Mesendoderm (in vitro differentiated cells): Measurements from ENCODE around the gene NR2E1.

Source experiments
- DNase-seq: peaks from one replicate; pipeline ENCODE4 v3.0.0; 2013
- H2AK5ac ChIP-seq: 2 replicates; pipeline ENCODE4 v1.6.1; 2013; ENCODE audit warnings: low read length, inconsistent platforms
- H2BK120ac ChIP-seq: 2 replicates; pipeline ENCODE4 v1.6.1; 2013; ENCODE audit warnings: low read depth, mild to moderate bottlenecking, low read length, moderate library complexity, mixed read lengths
- H2BK15ac ChIP-seq: replicated peaks from 2 replicates; pipeline ENCODE4 v1.6.1; 2013; ENCODE audit warnings: low read depth, mild to moderate bottlenecking, moderate library complexity
- H2BK5ac ChIP-seq: 2 replicates; pipeline ENCODE4 v1.6.1; 2013; ENCODE audit warnings: low read length, inconsistent platforms
- H3K18ac ChIP-seq: 2 replicates; pipeline ENCODE4 v1.6.1; 2013; ENCODE audit warnings: mild to moderate bottlenecking, low read length, mixed read lengths
- H3K23ac ChIP-seq: one replicate; pipeline ENCODE4 v1.6.1; 2013; ENCODE audit warnings: low read length
- H3K27ac ChIP-seq: 2 replicates; pipeline ENCODE4 v1.5.1; 2013; ENCODE audit warnings: low read depth, mild to moderate bottlenecking, inconsistent platforms, low read length, moderate library complexity
- H3K27me3 ChIP-seq: 2 replicates; pipeline ENCODE4 v1.6.1; 2013; ENCODE audit warnings: low read length, control low read depth, mild to moderate bottlenecking, inconsistent platforms; ENCODE audit not compliant: insufficient read depth, poor library complexity
- H3K36me3 ChIP-seq: 2 replicates; pipeline ENCODE4 v1.6.1; 2013; ENCODE audit warnings: low read length, inconsistent platforms; ENCODE audit not compliant: control insufficient read depth, insufficient read depth
- H3K4ac ChIP-seq: one replicate; pipeline ENCODE4 v1.6.1; 2013; ENCODE audit warnings: low read depth, mild to moderate bottlenecking, low read length, moderate library complexity
- H3K4me1 ChIP-seq: 2 replicates; pipeline ENCODE4 v1.6.1; 2013; ENCODE audit warnings: low read depth, low read length, inconsistent platforms; ENCODE audit not compliant: control insufficient read depth
- H3K4me2 ChIP-seq: 2 replicates; pipeline ENCODE4 v1.6.1; 2013; ENCODE audit warnings: low read length
- H3K4me3 ChIP-seq: 2 replicates; pipeline ENCODE4 v1.5.1; 2013; ENCODE audit warnings: mild to moderate bottlenecking, low read length
- H3K56ac ChIP-seq: one replicate; pipeline ENCODE4 v1.6.1; 2013; ENCODE audit warnings: low read length
- H3K79me1 ChIP-seq: 2 replicates; pipeline ENCODE4 v1.6.1; 2013; ENCODE audit warnings: low read length, inconsistent platforms
- H3K79me2 ChIP-seq: 2 replicates; pipeline ENCODE4 v1.6.1; 2013; ENCODE audit warnings: mild to moderate bottlenecking, low read length; ENCODE audit not compliant: control insufficient read depth, insufficient read depth
- H3K9ac ChIP-seq: 2 replicates; pipeline ENCODE4 v1.6.1; 2013; ENCODE audit warnings: low read length, inconsistent platforms
- H4K5ac ChIP-seq: one replicate; pipeline ENCODE4 v1.6.1; 2013; ENCODE audit warnings: low read length
- H4K8ac ChIP-seq: one replicate; pipeline ENCODE4 v1.6.1; 2013; ENCODE audit warnings: low read depth, mild to moderate bottlenecking, control low read depth, low read length, moderate library complexity
- WGBS: extraction: QIAGEN DNeasy Blood & Tissue Kit; methylation state at CpG from one replicate; pipeline ENCODE4 v1.1.7; 2013; ENCODE audit warnings: low lambda C conversion rate, missing lambda C conversion rate; ENCODE audit not compliant: insufficient coverage; ENCODE audit errors: extremely low coverage; 5-methylcytosine and 5-hydroxymethylcytosine counted together

The NR2E1 gene

DNA sequence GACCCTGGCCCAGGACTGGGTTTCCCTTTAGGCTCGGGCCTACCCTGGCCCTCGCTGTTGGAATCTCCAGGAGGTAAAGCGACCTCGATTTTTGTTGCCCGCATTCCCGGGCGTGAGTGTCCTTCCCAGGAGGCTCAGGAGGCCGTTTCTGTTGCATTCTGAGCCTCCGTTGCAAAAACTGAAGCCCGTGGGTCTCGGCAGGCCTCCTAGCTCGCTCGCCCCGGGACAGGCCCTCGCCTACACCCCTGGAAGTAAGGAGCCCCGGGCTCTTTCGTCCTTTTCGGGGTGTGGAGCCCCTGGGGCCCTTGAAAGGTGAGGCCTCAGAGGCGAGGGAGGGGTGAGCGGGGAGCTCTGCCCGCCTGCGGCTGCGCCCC is 2.3 kb downstream of the NR2E1 start:
- Histone ChIP-seq H4K8ac (no peak overlapping the region), H2BK15ac (no peak overlapping the region), H3K27ac (no peak overlapping the region), H3K23ac (peak overlapping the region; percentile 15), H3K27me3 (peaks cover 91% of the 10 kb centered on the region), H3K4me3 (no peak overlapping the region), H4K5ac (no peak overlapping the region), H3K36me3 (no peaks in the 10 kb centered on the region), H3K56ac (peak overlapping the region; percentile 10), H3K79me1 (no peaks in the 10 kb centered on the region), H3K4me2 (peak overlapping the region; percentile 84), H2BK5ac (no peak overlapping the region), H3K18ac (peak overlapping the region; percentile 72), H3K4me1 (peaks cover 2% of the 10 kb centered on the region), H3K9ac (peak overlapping the region; percentile 35), H2AK5ac (no peak overlapping the region), H3K4ac (no peak overlapping the region), H3K79me2 (no peaks in the 10 kb centered on the region), H2BK120ac (no peak overlapping the region)
- DNase-seq = no peak
- WGBS = no CpG with 5 or more reads among the region's 23 CpGs

DNA sequence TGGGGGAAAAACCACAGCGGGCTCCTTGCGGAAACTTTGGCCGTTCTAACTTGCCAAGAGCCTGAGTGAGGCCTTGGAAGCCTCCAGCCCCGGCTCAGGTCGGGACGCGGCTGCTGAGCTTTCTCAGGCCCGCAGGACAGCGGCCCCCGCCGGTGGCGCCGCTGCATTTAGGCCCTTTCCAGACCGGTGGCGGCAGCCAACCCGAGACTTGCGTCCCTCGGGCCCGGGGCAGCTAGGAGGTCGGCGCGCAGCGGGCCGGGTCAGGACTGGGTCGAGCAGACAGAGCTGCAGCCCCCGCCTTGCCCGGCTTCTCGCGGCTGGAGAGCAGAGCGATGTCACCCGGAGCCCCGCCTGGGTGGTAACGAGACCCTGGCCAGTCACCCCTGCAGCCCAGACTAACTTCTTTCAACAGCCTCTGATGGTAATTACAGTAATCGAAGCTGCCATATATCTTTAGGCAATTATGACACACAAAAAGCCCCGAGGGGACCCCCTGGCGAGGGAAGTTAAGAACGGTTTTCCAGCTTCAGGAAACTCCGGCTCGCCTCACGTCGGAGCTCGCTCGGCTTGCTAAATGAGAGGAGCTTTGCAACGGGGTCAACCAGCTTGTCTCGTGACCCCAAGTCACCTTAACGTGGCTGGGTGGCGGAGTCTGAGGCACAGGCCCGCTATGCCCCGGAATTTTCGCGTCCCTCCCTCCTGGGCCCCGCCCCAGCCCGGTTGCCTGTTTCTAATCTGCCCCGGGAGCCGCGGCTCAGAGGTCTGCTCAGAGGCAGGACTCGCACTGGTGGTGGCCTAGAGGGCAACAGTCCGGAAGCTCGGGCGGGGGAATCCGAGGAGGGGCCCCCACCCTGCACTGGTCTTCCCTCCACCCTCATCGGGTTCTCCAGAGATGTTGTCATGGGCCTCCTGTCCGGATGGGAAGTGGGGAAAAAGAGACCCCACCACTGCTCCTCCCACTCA is 3.0 kb downstream of the NR2E1 start:
- Histone ChIP-seq H4K8ac (no peak overlapping the region), H3K4me2 (peak overlapping the region; percentile 84), H3K4me3 (no peak overlapping the region), H3K23ac (no peak overlapping the region), H3K4me1 (peaks cover 2% of the 10 kb centered on the region), H3K36me3 (no peaks in the 10 kb centered on the region), H2BK15ac (no peak overlapping the region), H3K18ac (peak overlapping the region; percentile 72), H3K27ac (no peak overlapping the region), H3K4ac (no peak overlapping the region), H2AK5ac (no peak overlapping the region), H4K5ac (no peak overlapping the region), H3K9ac (peak overlapping the region; percentile 35), H2BK120ac (no peak overlapping the region), H2BK5ac (no peak overlapping the region), H3K27me3 (peaks cover 84% of the 10 kb centered on the region), H3K56ac (peak overlapping the region; percentile 10), H3K79me1 (no peaks in the 10 kb centered on the region), H3K79me2 (no peaks in the 10 kb centered on the region)
- peak; percentile 86 for DNase-seq
- WGBS = no CpG with 5 or more reads among the region's 63 CpGs

GRCh38 chr6:108169464-108170331 is 3.9 kb downstream of the NR2E1 start:
- Histone ChIP-seq H3K18ac (no peak overlapping the region), H4K5ac (no peak overlapping the region), H3K27me3 (peaks cover 82% of the 10 kb centered on the region), H3K4me2 (peak overlapping the region; percentile 8), H3K4me1 (peaks cover 2% of the 10 kb centered on the region), H4K8ac (no peak overlapping the region), H3K27ac (no peak overlapping the region), H3K4ac (no peak overlapping the region), H3K4me3 (no peak overlapping the region), H3K36me3 (no peaks in the 10 kb centered on the region), H2BK120ac (no peak overlapping the region), H2BK15ac (no peak overlapping the region), H2BK5ac (no peak overlapping the region), H3K23ac (no peak overlapping the region), H2AK5ac (no peak overlapping the region), H3K79me1 (no peaks in the 10 kb centered on the region), H3K9ac (no peak overlapping the region), H3K79me2 (no peaks in the 10 kb centered on the region), H3K56ac (no peak overlapping the region)
- no CpG with 5 or more reads among the region's 55 CpGs for WGBS
- no peak for DNase-seq

DNA sequence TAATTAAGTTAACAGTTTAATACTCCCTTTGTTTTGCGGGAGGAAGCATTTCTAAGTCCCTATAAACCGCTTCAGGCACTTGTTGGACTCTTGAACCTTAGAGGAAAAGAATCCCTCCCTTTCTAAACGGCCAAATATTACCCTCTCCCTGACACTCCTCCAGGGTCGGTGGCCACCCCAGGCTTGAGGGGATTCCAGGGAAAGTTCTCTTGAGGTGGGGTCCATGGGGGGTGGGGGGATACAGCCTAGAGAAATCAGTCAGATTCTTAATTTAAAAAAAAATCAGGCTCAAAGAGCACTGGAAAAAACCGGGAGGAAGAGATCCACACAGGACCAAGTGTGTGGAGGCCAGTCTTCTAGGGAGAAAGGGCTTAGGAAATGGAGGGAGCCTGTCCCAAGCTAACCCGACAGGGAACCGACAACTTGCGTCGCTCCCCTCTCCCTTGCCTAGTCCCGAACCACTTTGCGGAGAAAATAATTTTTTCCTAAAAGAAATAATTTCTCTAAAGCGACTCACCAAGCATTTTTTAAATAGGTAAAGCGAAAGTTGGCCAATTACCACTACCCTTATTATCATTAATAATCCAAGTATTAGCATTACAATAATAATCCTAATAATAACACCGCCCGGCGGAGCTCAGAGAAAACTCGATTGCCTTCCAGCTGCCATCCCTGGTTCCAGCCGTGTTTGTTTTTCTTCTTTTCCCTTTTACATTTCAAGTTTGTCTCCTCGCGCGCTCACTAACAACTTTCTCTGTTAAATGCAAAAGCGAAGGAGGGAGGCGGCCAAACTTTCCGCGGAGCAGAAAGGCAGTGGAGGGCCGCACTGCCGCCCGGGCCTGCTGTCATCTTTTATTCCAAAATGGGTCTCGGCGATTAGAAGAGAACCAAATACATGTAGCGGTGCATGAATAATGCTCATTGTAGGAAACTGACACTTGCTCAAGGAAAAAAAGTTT is 4.8 kb downstream of the NR2E1 start:
- Histone ChIP-seq H3K79me1 (no peaks in the 10 kb centered on the region), H2BK120ac (no peak overlapping the region), H2BK5ac (no peak overlapping the region), H3K27ac (no peak overlapping the region), H3K36me3 (no peaks in the 10 kb centered on the region), H3K9ac (no peak overlapping the region), H3K27me3 (peaks cover 82% of the 10 kb centered on the region), H3K56ac (no peak overlapping the region), H3K18ac (no peak overlapping the region), H3K4me2 (no peak overlapping the region), H3K79me2 (no peaks in the 10 kb centered on the region), H3K23ac (no peak overlapping the region), H3K4me1 (peaks cover 2% of the 10 kb centered on the region), H2BK15ac (no peak overlapping the region), H3K4me3 (no peak overlapping the region), H4K8ac (no peak overlapping the region), H2AK5ac (no peak overlapping the region), H3K4ac (no peak overlapping the region), H4K5ac (no peak overlapping the region)
- no peak for DNase-seq
- no CpG with 5 or more reads among the region's 31 CpGs for WGBS

GRCh38 chr6:108171291-108171917 is 5.6 kb downstream of the NR2E1 start:
- Histone ChIP-seq H4K5ac (no peak overlapping the region), H2AK5ac (no peak overlapping the region), H2BK120ac (no peak overlapping the region), H3K79me1 (no peaks in the 10 kb centered on the region), H3K79me2 (no peaks in the 10 kb centered on the region), H3K36me3 (no peaks in the 10 kb centered on the region), H3K4me3 (no peak overlapping the region), H3K27ac (no peak overlapping the region), H2BK15ac (no peak overlapping the region), H3K4ac (no peak overlapping the region), H3K4me1 (no peaks in the 10 kb centered on the region), H3K23ac (no peak overlapping the region), H3K56ac (no peak overlapping the region), H4K8ac (no peak overlapping the region), H3K18ac (no peak overlapping the region), H3K4me2 (no peak overlapping the region), H3K9ac (no peak overlapping the region), H2BK5ac (no peak overlapping the region), H3K27me3 (peaks cover 82% of the 10 kb centered on the region)
- no peak for DNase-seq
- no CpG with 5 or more reads among the region's 21 CpGs for WGBS
